Measurements from ENCODE around the gene OR2T34. TPM values are rescaled to one million over a fixed set of nuclear protein-coding genes. Genes with fewer than 3 reads are reported as not detected.
"Not testable (repeated sequence)": the region's sequence is repeated elsewhere in the genome, so short reads cannot be mapped to it uniquely, and the experiment has no call there.

The OR2T34 gene, protein sequence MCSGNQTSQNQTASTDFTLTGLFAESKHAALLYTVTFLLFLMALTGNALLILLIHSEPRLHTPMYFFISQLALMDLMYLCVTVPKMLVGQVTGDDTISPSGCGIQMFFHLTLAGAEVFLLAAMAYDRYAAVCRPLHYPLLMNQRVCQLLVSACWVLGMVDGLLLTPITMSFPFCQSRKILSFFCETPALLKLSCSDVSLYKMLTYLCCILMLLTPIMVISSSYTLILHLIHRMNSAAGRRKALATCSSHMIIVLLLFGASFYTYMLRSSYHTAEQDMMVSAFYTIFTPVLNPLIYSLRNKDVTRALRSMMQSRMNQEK
- total RNA-seq (2012; rRNA removed) (not detected in 2 replicates), polyA plus RNA-seq (2012; rRNA removed) (not detected in 2 replicates), Bru-seq, nascent RNA (not detected), BruChase-seq, experiment 1, labeled RNA remaining after a 6-hour chase (not detected), BruChase-seq, experiment 2, labeled RNA remaining after a 2-hour chase (not detected)
- not detected in 2 replicates for polyA plus RNA-seq (2012; cell fraction: cytosol; rRNA removed)
- not detected in 2 replicates for polyA plus RNA-seq (2012; cell fraction: nucleus; rRNA removed; ENCODE audit: low replicate concordance)
- long read RNA-seq = 0 reads

DNA sequence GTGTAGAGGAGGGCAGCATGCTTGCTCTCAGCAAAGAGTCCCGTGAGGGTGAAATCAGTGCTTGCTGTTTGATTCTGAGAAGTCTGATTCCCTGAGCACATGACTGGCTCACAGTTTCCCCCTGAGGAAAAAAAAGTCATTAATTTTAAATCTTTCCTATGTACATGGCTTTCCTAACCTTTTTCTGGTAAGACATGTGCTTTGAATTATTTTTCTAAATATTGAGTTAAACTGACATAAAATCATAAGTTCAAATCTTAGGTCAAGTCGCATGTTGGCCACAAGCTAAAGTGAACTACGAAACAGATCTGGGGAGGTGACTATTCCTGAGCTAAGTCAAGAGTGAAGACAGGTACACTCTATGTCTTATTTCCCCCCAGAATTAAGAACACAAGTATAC lies at the start of gene OR2T34:
Gene OR2T34, minus strand, starts transcription at position 101 of the 400 bp plus-strand sequence. Its CDS starts 0 bp downstream, at position 101.
- ATAC-seq (ENCODE audit: low read depth); in situ Hi-C loops (cut with MboI; ENCODE audit: low sequenced_read_pairs); H3K27me3 ChIP-seq (ENCODE audit: control insufficient read depth, insufficient read depth, low read length); DNase-seq; H3K4ac ChIP-seq (ENCODE audit: low read depth, low read length); H2AK5ac ChIP-seq (ENCODE audit: low read depth, low read length); dilution Hi-C loops (cut with HindIII; ENCODE audit: low sequenced_read_pairs, unreplicated experiment); H2BK15ac ChIP-seq (ENCODE audit: low read depth, low read length); CTCF ChIA-PET; H3K36me3 ChIP-seq (ENCODE audit: control insufficient read depth, insufficient read depth, low read length); H3K23ac ChIP-seq (ENCODE audit: low read depth, low read length); H3K4me1 ChIP-seq (ENCODE audit: control insufficient read depth, insufficient read depth, low read length); H3K9me1 ChIP-seq (ENCODE audit: insufficient read depth, low read length); H2BK20ac ChIP-seq (ENCODE audit: low read depth, low read length); BruUV-seq (replicated peaks); H4K8ac ChIP-seq (ENCODE audit: low read depth in 2 of 2, low read length in 2 of 2); H4K20me1 ChIP-seq (ENCODE audit: insufficient read depth, low read length); H3K14ac ChIP-seq (replicated peaks; ENCODE audit: low read depth, low read length); H3K27ac ChIP-seq (ENCODE audit: insufficient read depth, low read length); H3K79me1 ChIP-seq (ENCODE audit: low read depth in 1 of 2, low read length in 2 of 2); intact Hi-C loops (cut with micrococcal nuclease); POLR2A ChIA-PET (ENCODE audit: unreplicated experiment); H3K56ac ChIP-seq (ENCODE audit: extremely low read depth, insufficient read depth, low read length); H3K4me2 ChIP-seq (ENCODE audit: low read depth, low read length); H2BK120ac ChIP-seq (ENCODE audit: low read depth, low read length); H3K18ac ChIP-seq (ENCODE audit: low read depth, low read length); H4K5ac ChIP-seq (ENCODE audit: low read depth, low read length); H3K4me3 ChIP-seq (ENCODE audit: insufficient read depth, low read depth, low read length); H3K9ac ChIP-seq (ENCODE audit: low read depth, low read length); H3K9me3 ChIP-seq (ENCODE audit: control insufficient read depth, insufficient read depth, low read length); H4K91ac ChIP-seq (ENCODE audit: insufficient read depth, low read depth, low read length); H2AK9ac ChIP-seq (replicated peaks; ENCODE audit: low read depth, low read length, poor library complexity); H2AFZ ChIP-seq (replicated peaks; ENCODE audit: low read length, poor library complexity); H2BK5ac ChIP-seq (ENCODE audit: low read depth, low read length, poor library complexity, severe bottlenecking): not testable (repeated sequence)
- WGBS, 2 experiments (ENCODE audit: extremely low coverage in 2 of 2, insufficient read length in 1 of 2) = no CpG with 5 or more reads among the region's 3 CpGs
